WTC11 (cell line): Measurements from ENCODE around the gene ZNF768. TPM values are rescaled to one million over a fixed set of nuclear protein-coding genes. Genes with fewer than 3 reads are reported as not detected.

ENCODE experiments used
- AR ChIP-seq: fragments of 250-450 bp; sonication (Bioruptor Pico); IDR thresholded peaks from 2 replicates; pipeline ENCODE4 v1.9.0; 2021; ENCODE audit warnings: mild to moderate bottlenecking
- ATF1 ChIP-seq: sonication (generic); formaldehyde crosslinking; IDR thresholded peaks from 2 replicates; pipeline ENCODE4 v1.8.1; 2023; ENCODE audit warnings: mild to moderate bottlenecking, moderate library complexity, missing genetic modification reagents
- ATF2 ChIP-seq: sonication (generic); formaldehyde crosslinking; IDR thresholded peaks from 2 replicates; pipeline ENCODE4 v1.8.1; 2022; ENCODE audit warnings: low read depth, missing genetic modification reagents, borderline replicate concordance
- CREB1 ChIP-seq: sonication (generic); formaldehyde crosslinking; IDR thresholded peaks from 2 replicates; pipeline ENCODE4 v1.8.0; 2023; ENCODE audit warnings: mild to moderate bottlenecking, missing genetic modification reagents
- ERG ChIP-seq: fragments of 250-450 bp; sonication (Bioruptor Pico); IDR thresholded peaks from 2 replicates; pipeline ENCODE4 v1.8.0; 2021; ENCODE audit warnings: mild to moderate bottlenecking
- FOXK1 ChIP-seq: sonication (generic); formaldehyde crosslinking; IDR thresholded peaks from 2 replicates; pipeline ENCODE4 v1.8.0; 2022; ENCODE audit warnings: mild to moderate bottlenecking, moderate library complexity, missing genetic modification reagents
- GABPB1 ChIP-seq: sonication (generic); formaldehyde crosslinking; IDR thresholded peaks from 2 replicates; pipeline ENCODE4 v1.8.1; 2023; ENCODE audit warnings: mild to moderate bottlenecking, missing genetic modification reagents
- GTF2I ChIP-seq: fragments of 250-450 bp; sonication (Bioruptor Pico); conservative IDR thresholded peaks from 2 replicates; pipeline ENCODE4 v1.4.0; 2021; ENCODE audit warnings: mild to moderate bottlenecking
- HMGA2 ChIP-seq: fragments of 250-450 bp; sonication (Bioruptor Pico); IDR thresholded peaks from 2 replicates; pipeline ENCODE4 v1.4.0; 2021; ENCODE audit warnings: mild to moderate bottlenecking, moderate library complexity
- HMGXB4 ChIP-seq: sonication (generic); formaldehyde crosslinking; IDR thresholded peaks from 2 replicates; pipeline ENCODE4 v1.8.1; 2023; ENCODE audit warnings: mild to moderate bottlenecking, moderate library complexity, missing genetic modification reagents
- JUN ChIP-seq: sonication (generic); formaldehyde crosslinking; IDR thresholded peaks from 2 replicates; pipeline ENCODE4 v1.8.0; 2023; ENCODE audit warnings: mild to moderate bottlenecking, missing genetic modification reagents
- MLX ChIP-seq: sonication (generic); formaldehyde crosslinking; IDR thresholded peaks from 2 replicates; pipeline ENCODE4 v1.8.1; 2023; ENCODE audit warnings: mild to moderate bottlenecking, missing genetic modification reagents, moderate library complexity
- MXD4 ChIP-seq: fragments of 250-450 bp; sonication (Bioruptor Pico); IDR thresholded peaks from 2 replicates; pipeline ENCODE4 v1.8.0; 2021; ENCODE audit warnings: mild to moderate bottlenecking, moderate library complexity, borderline replicate concordance
- NFYB ChIP-seq: sonication (generic); formaldehyde crosslinking; conservative IDR thresholded peaks from 2 replicates; pipeline ENCODE4 v1.8.0; 2022; ENCODE audit warnings: low read depth, missing genetic modification reagents
- OVOL2 ChIP-seq: fragments of 250-450 bp; sonication (Bioruptor Pico); IDR thresholded peaks from 2 replicates; pipeline ENCODE4 v1.9.0; 2021; ENCODE audit warnings: mild to moderate bottlenecking, borderline replicate concordance
- PRRX2 ChIP-seq: fragments of 250-450 bp; sonication (Bioruptor Pico); IDR thresholded peaks from 2 replicates; pipeline ENCODE4 v1.8.0; 2021; ENCODE audit warnings: mild to moderate bottlenecking
- SMAD3 ChIP-seq: sonication (generic); formaldehyde crosslinking; IDR thresholded peaks from 2 replicates; pipeline ENCODE4 v1.8.0; 2022; ENCODE audit warnings: missing genetic modification reagents, mild to moderate bottlenecking, borderline replicate concordance
- SOX15 ChIP-seq: fragments of 250-450 bp; sonication (Bioruptor Pico); IDR thresholded peaks from 2 replicates; pipeline ENCODE4 v1.9.0; 2021; ENCODE audit warnings: mild to moderate bottlenecking
- USF1 ChIP-seq: sonication (generic); formaldehyde crosslinking; IDR thresholded peaks from 2 replicates; pipeline ENCODE4 v1.8.0; 2022; ENCODE audit warnings: mild to moderate bottlenecking, missing genetic modification reagents
- USF2 ChIP-seq: sonication (generic); formaldehyde crosslinking; IDR thresholded peaks from 2 replicates; pipeline ENCODE4 v1.8.1; 2023; ENCODE audit warnings: mild to moderate bottlenecking, missing genetic modification reagents, moderate library complexity
- ZBTB43 ChIP-seq: sonication (generic); formaldehyde crosslinking; IDR thresholded peaks from 2 replicates; pipeline ENCODE4 v1.8.1; 2023; ENCODE audit warnings: mild to moderate bottlenecking, missing genetic modification reagents
- ZNF121 ChIP-seq: sonication (generic); formaldehyde crosslinking; IDR thresholded peaks from 2 replicates; pipeline ENCODE4 v1.8.0; 2023; ENCODE audit warnings: missing genetic modification reagents
- ZNF219 ChIP-seq: sonication (generic); formaldehyde crosslinking; IDR thresholded peaks from 2 replicates; pipeline ENCODE4 v1.8.0; 2023; ENCODE audit warnings: missing genetic modification reagents, mild to moderate bottlenecking, borderline replicate concordance
- ZNF281 ChIP-seq: sonication (generic); formaldehyde crosslinking; IDR thresholded peaks from 2 replicates; pipeline ENCODE4 v1.8.0; 2023; ENCODE audit warnings: mild to moderate bottlenecking, missing genetic modification reagents
- ZNF317 ChIP-seq: sonication (generic); formaldehyde crosslinking; IDR thresholded peaks from 2 replicates; pipeline ENCODE4 v1.8.1; 2023; ENCODE audit warnings: low read depth, mild to moderate bottlenecking, moderate library complexity, missing genetic modification reagents, borderline replicate concordance
- total RNA-seq: library from RNA; stranded (reverse); gene quantifications from 3 replicates; pipeline ENCODE4 v1.2.3, GENCODE V29; 2021

ZNF768 gene
- total RNA-seq, 1 experiment from 2014 or later, result 35.9 TPM

GRCh38 chr16:30571445-30572322, 45.3 kb upstream of the ZNF768 start, which contains the start of gene ZNF688 (continued):
- TF ChIP-seq ERG (CRISPR knock-in tag) (no peak), ZNF281 (no peak), ZNF219 (CRISPR knock-in tag) (no peak), HMGXB4 (CRISPR knock-in tag) (no peak), USF1 (CRISPR knock-in tag) (no peak), MLX (CRISPR knock-in tag) (no peak), ZNF121 (CRISPR knock-in tag) (no peak), MXD4 (CRISPR knock-in tag) (no peak), FOXK1 (peak; percentile 43), AR (CRISPR knock-in tag) (no peak), NFYB (peak; percentile 95), GABPB1 (CRISPR knock-in tag) (0 out of 2 replicates have a peak, but pooled peaks have one; percentile 16), ATF2 (CRISPR knock-in tag) (no peak), JUN (CRISPR knock-in tag) (no peak), HMGA2 (CRISPR knock-in tag) (no peak), GTF2I (no peak), USF2 (no peak), SOX15 (CRISPR knock-in tag) (no peak), SMAD3 (no peak), OVOL2 (no peak), PRRX2 (CRISPR knock-in tag) (no peak), CREB1 (CRISPR knock-in tag) (no peak), ZBTB43 (CRISPR knock-in tag) (no peak), ZNF317 (CRISPR knock-in tag) (no peak), ATF1 (no peak)
